ENCODE results near the gene PLIN5. TPM values are rescaled to one million over a fixed set of nuclear protein-coding genes. Genes with fewer than 3 reads are reported as not detected.
"Not testable (repeated sequence)": the region's sequence is repeated elsewhere in the genome, so short reads cannot be mapped to it uniquely, and the experiment has no call there.

Gene PLIN5
- total RNA-seq, 1 donor from 2014 or later, result 11.7 TPM

DNA sequence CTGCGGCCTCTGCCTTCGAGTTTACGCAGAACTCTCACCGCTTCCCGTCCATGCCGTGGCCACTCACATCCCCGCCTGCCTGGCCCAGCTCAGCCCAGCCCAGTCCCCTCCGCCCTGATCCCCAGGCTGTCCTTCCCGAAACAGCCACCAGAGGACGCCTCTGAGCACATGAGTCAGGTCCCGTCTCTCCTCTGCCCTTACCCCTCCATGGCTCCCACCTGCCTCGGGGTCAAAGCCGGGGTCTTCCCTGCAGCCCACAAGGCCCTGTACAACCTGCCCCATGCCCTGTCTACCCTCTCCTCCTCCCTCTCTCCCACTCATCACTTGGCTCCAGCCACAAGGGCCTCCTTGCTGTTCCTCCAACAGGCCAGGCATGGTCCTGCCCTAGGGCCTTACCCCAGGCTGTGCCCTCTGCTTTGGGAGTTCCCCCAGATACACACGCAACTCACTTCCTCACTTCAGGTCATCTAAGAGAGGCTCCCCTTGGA is 32.6 kb upstream of the PLIN5 start:
- peak; percentile 94 for DNase-seq

DNA sequence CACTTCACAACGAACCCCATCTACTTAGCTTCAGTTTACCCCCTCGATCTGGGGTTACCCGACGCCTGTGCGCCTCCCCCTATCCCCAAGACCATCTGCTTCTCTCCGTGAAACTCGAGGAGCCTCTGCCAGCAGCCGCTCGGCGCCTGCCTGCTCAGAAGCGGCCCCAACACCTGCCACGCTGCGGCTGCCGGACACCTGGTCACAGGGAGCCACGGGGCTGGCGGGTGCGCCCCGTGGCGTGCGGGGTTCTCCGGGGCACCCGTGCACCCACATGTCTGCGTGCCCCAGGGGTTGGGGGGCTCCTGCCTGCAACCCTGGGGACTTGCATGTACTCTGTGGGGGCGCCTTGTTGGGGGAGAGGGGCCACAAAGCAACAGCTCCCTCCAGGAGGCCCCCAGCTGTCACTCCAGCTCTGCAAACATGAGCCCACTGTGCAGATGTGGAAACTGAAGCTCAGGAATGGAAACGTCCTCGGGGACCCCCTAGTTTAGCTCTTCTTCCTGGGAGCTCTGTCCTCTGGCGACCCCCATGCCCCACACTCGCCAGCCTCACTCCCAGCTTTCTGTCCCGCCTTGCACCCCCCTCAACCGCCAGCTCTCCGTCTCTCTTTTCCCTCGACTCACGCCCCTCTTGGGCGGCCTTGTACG is 31.5 kb upstream of the PLIN5 start:
- DNase-seq, result no peak

DNA sequence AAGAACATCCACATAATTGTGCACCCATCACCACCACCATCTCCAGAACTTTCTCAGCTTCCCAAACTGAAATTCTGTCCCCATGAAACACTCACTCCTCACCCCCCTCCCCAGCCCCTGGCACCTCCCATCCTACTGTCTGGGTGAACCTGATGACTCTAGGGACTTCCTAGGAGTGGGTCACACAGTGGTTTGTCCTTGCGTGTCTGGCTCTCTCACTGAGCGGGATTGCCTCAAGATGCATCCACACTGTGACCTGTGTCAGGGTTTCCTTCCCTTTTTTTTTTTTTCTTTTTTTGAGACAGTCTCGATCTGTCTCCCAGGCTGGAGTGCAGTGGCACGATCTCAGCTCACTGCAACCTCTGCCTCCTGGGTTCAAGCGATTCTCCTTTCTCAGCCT is 28.5 kb upstream of the PLIN5 start:
- DNase-seq, result not testable (repeated sequence)

DNA sequence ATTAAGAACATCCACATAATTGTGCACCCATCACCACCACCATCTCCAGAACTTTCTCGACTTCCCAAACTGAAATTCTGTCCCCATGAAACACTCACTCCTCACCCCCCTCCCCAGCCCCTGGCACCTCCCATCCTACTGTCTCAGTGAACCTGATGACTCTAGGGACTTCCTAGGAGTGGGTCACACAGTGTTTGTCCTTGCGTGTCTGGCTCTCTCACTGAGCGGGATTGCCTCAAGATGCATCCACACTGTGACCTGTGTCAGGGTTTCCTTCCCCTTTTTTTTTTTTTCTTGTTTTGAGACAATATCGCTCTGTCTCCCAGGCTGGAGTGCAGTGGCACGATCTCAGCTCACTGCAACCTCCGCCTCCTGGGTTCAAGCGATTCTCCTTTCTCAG is 27.1 kb upstream of the PLIN5 start:
- DNase-seq, result not testable (repeated sequence)

DNA sequence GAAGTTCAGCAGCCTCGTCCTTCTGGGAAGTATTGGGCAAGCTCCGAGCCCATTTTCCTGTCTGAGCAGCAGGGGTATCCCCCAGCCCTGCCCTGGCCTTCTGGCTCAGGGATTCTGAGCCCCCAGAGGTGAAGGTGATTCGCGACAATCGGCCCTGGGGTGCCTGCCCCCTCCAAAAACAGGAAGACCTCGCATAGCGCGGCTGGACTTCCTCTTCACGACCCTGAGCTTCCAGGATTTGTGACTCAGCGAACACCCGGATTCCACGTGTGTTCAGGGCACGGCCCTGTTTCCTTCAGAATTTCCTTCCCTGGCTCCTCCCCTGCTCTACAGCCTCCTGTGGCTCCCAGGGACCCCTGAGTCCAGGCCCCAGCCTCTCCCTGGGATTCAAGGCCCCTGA is 24.5 kb upstream of the PLIN5 start, which contains the start of gene SEMA6B:
TSS of gene SEMA6B (minus strand) at position 116 of the 400 bp plus-strand sequence. CDS start 1,227 bp downstream, outside the sequence.
- peak; percentile 95 for DNase-seq

DNA sequence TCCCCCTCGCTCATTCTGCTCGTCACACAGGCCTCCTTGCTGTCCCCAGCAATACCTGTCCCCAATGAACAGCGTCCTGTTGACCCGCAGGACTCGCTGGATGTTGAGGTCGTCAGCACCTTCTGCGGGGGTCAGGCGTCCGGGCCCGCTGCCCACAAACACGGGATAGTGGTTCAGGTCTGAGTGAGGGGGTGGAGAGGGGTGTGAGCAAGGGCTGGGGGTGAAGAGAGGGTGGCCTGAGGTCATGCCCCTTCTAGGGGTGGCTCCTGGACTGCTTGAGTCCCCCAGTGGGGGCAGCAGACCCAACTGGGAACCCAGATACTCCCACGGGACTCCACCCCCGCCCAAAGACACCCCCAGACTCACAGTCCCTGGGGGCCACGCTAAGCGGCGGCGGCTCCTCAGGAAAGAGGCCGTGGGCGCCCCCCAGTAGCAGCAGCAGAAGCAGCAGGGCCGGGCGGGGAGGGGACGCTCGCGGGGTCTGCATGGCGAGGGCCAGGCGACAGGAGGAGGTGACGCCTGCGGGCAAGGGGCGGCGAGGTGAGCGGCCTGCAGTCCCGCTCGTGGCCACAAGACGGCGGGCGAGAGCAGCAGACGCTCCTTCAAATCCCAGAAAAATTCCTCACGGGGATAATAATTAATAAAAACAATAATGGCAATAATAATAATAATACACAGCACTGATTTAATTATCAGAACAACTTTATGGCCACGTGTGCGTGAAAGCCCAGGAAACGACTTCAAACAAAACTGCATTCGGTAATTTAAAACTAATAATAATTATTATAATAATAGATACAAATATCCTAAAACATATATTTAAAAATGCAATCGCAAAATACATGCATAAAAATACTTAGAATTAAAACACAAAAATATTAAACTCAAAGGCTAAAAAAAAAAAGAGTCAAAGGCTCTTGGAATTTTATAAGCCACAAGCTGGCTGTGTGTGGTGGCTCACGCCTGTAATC is 23.2 kb upstream of the PLIN5 start:
- DNase-seq, result peak; percentile 79

DNA sequence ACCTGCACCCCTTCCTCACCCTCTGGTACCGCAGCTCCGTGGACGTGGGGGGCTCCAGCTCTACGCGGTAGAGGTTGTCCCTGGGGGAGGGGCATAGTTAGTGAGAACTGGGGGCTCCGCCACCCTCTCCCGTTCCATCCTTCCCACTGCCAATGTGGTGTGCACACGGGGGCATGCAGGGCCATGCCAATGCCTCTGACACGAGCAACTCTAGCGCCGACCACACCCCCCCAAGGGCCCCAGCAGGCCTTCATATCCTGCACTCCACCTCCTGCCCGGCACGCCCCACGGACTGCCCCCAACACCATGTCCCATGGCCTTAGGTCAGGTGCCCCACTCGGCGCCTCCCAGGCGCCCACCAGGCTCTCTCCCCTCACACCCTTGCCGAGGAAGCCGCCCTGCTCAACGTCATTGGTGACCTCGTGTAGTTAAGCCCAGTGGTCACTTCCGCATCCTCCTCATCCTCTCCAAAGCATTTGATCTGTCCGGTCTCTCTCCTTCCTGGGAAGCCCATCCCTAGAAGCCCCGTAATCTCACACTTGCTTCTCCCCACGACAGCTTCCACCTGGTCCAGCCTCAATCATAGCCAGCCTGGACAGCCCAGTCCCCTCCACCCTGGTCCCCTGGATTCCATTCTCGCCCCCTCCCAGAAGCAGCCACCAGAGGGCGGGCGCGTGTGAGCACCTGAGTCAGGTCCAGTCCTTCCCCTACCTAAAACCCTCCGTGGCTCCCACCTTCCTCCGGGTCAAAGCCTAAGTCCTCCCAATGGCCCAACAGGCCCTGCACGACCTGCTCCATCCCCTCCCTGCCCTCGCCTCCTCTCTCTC is 22.3 kb upstream of the PLIN5 start:
- peak; percentile 75 for DNase-seq

DNA sequence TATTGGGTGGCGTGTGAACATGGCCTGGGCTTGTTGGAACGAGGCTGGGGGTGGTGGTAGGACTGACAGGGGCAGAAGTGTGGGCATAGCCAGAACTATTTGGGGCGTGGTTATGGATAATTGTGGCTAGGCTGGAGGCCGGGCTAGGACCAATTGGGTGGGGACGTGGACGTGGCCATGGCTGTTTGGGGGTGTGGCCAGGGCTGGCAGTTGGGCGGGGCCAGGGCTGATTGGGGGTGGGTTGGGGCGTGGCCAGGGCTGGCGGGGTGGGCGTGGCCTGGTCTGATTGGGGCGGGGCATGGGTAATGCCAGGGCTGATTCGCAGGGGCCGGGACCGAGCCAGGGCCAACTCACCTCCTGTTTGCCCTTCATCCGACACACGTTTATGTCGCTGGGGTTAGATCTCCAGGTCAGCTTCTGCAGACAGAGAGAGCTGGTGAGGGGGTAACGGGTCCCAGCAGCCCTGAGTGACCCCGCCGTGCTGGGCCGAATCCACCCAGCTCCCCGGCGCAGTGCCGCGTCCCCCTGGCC is 21.6 kb upstream of the PLIN5 start:
- DNase-seq, result peak; percentile 90

DNA sequence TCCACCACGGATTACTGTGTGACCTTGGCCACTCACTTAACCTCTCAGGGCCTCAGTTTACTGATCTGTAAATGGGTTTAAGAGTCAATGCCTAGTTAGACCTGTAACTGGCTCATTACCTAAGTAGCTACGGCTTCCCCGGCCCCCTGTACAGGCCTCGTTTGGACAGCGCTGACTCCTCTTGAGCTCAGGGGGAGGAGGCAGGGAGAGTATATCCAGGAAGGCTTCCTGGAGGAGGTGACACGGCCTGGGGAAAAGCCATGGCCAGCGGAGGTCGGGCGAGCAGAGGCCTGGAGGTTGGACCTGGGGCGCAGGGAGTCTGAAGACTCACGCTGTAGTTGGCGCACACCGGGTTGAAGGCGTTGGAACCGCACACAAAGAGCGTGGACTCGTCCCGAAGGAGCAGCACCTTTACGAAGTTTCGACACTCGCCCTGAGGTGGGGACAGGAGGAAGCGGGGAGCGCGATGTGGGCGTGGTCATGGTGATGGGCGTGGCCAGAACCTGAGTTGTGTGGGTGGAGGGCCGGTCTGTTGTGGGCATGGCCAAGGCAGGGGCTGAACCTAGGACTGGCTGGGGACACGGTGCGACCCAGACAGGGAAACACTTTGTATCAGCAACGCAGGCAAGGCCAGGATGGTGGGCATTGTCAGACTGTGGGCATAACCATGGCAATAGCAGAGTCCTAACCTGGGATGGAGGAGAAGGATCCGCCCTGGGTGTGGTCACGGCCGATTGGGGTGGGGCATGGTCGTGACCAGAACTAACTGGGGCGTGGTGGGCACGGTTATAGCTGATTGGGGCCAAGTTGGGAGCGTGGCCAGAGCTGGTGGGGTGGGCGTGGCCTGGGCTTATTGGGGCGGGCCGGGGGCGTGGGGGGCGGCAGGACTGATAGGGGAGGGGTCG is 20.9 kb upstream of the PLIN5 start:
- no peak for DNase-seq

DNA sequence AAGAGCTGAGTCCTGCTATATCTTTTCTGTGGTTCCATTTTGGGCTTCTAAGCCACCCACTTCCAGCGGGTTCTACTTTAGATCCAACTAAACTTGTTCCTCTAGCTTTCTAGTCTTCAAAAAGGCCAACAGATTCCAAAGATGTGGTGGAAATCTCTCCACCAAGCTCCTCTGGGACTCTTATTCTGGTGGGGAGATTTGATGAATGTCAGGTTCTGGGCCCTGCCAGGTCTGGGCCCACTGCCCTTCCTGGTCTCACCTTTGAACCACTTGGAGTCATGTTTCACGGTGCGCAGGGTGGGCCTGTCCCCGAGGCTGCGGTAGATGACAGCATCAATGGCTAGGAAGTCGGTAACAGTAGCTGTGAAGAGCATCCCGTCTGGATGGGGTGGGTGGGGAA is 19.7 kb upstream of the PLIN5 start:
- DNase-seq, result no peak

DNA sequence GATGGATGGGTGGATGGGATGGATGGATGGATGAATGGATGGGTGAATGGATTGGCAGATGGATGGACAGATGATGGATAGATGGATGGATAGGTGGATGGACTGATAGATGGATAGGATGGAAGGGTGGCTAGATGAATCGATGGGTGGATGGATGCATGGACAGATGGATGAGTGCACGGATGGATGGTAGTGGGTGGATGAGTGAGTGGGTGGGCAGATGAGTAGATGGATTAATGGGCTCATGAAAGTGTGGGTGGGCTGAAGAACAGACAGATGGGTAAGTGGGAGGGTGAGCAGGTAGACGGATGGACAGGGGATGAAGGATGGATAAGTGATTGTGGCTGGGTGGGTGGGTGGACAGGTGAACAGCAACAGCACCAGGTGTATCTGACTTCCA is 18.8 kb upstream of the PLIN5 start:
- no peak for DNase-seq

DNA sequence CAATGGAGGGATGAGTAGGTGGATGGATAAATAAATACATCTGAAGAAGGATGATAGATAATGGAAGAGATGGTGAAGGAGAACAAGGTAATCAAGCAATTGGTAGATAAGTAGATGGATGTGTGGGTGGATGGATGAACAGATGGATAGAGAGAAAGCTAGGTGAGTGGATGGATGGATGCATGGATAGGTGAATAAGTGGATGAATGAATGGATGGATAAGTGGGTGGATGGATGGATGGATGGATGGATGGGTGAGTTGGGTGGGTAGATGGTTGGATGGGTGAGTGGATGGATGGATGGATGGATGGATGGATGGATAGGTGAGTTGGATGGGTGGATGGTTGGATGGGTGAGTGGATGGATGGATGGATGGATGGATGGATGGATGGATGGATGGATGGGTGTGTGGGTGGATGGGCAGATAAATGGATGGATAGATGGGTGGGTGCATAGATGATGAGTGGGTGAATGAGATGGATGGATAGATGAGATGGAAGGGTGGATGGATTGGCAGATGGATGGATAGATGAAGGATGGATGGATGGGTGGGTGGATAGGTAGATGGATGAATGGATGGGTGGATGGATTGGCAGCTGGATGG is 18.2 kb upstream of the PLIN5 start:
- no peak for DNase-seq

DNA sequence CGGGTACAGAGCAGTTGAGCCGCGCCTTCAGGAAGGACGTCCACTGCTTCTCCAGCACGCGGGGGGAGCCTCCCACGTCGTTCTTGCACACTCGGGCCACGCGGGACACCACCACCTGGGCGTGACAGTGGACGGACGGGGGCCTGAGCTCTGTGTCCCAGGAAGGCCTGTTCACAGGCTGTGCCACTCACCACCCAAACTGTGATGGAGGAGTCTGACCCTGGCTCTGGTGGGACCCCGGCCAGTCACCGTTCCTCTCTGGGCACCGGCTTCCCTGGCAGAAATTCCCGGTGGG is 17.4 kb upstream of the PLIN5 start:
- no peak for DNase-seq

DNA sequence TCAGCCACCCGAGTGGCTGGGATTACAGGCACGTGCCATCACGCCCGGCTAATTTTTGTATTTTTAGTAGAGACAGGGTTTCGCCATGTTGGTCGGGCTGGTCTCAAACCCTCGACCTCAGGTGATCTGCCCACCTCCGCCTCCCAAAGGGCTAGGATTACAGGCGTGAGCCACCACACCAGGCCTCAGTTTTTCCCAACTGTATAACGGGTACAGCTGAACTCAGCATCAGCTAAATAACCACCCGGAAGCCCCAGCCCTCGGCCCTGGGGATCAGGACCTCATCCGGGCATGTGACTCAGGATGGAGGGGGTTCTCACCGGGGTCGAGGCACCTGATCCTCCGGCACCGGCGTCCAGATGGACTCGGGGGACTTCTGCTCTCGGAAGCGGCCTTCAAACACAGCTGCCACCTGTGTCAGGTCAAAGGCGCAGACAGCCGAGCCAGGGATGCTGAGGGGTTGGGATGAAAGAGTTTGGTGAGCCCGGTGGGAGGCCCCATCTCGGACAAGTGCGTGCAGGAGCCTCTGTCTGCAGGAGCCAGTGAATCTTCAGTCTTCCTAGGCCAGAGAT is 15.5 kb upstream of the PLIN5 start:
- no peak for DNase-seq

DNA sequence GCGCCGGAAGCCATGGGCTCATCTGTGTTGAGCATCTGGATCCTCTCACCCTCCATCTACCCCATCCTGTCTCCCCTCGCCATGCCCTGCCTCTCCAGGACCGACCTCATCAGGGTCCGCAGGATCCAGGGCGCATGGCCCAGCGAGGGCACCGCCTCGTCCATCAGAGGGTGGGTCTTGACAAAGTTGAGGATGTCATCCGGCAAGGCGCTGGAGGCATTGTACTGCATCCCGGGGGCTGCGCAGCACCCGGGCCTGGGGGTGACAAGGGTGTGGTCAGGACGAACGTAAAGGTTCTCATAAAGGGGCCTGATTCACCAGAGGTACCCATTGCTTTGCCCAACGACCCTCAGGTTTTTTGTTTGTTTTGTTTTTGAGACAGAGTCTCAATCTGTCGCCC is 15.0 kb upstream of the PLIN5 start:
- no peak for DNase-seq

DNA sequence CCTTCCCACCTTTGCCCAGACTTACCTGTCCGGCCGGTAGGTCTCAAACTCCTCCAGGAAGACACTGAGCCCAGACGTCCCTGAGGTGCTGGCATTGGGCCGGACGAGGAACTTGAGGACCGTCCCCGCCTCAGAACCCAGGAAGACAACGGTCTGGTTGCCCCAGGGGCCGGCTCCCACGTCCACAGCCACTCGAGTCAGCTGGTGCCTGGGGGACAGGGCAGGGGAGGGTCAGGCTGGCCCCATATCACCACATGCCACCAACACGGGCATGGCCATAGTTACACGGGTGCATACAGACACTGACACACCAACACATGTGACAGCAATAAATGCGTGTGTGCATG is 13.2 kb upstream of the PLIN5 start:
- DNase-seq, result no peak

DNA sequence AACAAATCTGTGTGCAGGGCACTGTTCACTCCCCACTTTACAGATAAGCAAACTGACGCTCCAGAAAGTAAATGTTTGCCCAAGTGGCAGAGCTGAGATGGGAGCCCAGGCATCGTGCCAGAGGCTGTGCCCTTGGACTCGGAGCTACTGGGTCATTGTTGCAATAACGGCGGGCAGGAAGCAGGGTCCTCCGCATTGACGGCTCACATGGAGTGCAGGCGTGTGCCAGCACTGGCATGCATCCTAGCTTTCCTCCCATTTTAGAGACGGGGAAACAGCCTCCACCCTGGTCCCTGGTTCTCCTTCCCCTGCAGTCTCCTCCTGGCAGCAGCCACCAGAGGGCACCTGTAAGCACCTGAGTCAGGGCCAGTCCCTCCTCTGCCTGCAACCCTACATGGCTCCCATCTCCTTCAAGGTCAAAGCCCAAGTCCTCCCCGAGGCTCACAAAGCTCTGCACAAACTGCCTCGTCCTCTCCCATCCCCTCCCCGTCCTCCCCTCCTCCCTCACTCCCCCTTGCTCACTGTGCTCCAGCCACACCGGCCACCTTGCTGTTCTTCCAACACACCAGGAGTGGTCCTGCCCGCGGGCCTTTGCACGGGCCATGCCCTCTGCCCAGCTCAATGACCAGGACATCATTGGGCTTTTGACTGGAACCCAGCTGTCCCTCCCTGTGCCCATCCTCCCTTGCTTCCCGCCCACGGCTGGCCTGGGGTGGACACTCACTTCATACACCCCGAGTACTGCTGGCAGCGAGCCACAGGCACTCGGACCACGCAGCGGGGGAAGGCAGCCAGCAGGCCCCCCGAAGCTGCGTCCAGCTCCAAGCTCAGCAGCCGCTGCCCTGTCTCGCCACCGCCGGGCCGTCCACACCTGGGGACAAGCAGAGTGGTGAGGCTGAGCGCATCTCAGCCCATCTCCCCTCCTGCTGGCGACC is 12.5 kb upstream of the PLIN5 start:
- DNase-seq, result peak; percentile 53

DNA sequence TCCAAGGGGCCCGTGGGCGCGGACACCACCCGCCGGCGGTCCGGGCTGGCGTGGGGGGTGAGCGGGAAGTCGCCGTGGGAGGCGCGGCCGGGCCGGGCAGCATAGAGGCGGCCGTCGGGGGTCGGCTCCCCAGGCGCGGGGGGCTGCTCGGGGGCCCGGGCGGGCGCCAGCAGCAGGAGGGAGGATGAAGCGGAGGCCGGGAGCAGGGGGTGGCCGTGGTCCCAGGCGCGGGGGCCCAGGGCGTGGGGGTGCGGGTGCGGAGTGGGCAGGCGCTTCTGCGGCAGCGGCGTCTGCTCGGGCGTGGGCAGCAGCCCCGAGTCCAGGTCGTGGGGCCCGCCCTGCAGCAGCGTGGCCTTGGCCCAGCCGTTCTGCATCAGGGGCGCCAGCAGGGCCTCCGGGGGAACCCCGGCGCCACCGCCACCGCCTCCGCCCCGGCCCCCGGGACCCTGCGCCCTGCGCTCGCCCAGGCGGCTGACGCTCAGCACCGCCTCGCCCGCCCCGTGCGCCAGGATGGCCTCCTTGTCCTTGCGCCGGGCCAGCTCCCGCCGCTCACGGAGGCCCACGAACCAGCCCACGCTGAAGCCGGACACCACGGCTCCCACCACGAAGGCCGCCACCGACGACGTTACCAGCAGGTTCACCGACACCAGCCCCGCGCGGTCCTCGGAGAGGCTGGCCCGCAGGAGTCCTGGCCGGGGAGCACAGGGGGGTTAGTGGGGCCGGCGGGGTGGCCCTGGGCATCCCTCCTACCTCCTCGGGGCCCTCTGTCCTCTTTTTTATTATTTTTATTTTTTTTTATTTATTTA is 9.0 kb upstream of the PLIN5 start:
- no peak for DNase-seq
